Endothelial cell of umbilical vein (primary cell): ENCODE data around the gene NUP153. TPM values are rescaled to one million over a fixed set of nuclear protein-coding genes. Genes with fewer than 3 reads are reported as not detected.

ENCODE experiments used
- BruUV-seq: library from RNA; stranded (reverse); fragments of 400-500 nt; replicated peaks from 2 replicates; lab custom pipeline; 2021; lab: Mats Ljungman, UMichigan
- CTCF ChIA-PET: fragments of 300-600, 350-600 bp; sonication (Branson Sonifier 250); formaldehyde crosslinking; loops from one replicate; lab custom pipeline; 2021; ENCODE audit warnings: antibody characterized with exemption, inconsistent platforms; lab: Charles Lee
- POLR2A ChIA-PET: fragments of 300-600, 350-600 bp; sonication (Branson Sonifier 250); formaldehyde crosslinking; loops from one replicate; lab custom pipeline; 2021; ENCODE audit warnings: antibody characterized with exemption, inconsistent platforms; lab: Charles Lee
- DNase-seq: peaks from one replicate; pipeline ENCODE4 v3.0.0-alpha.2; 2011; ENCODE audit warnings: low read depth, low spot score
- FAIRE-seq: peaks from 2 replicates; lab custom pipeline; 2011; peaks lifted over from hg19 to GRCh38; lab: Jason Lieb, UNC
- H2AFZ ChIP-seq: 2 replicates; pipeline ENCODE4 v1.6.0; 2012; ENCODE audit warnings: low read depth, low read length, control low read depth, inconsistent platforms
- H3K27ac ChIP-seq: 2 replicates; pipeline ENCODE4 v1.5.1; 2011; ENCODE audit warnings: low read depth, mild to moderate bottlenecking, control low read depth, low read length, moderate library complexity; ENCODE audit not compliant: insufficient read depth
- H3K27me3 ChIP-seq, 2 experiments: 2 replicates each; pipeline versions ENCODE4 v1.6.0 to v1.6.1; 2011; ENCODE audit warnings: low read length in 2 of 2, mixed read lengths in 1 of 2; ENCODE audit not compliant: control insufficient read depth in 2 of 2, insufficient read depth in 2 of 2
- H3K36me3 ChIP-seq, 2 experiments: 2 replicates in 1 of 2; 3 replicates in 1 of 2; pipeline ENCODE4 v1.5.1; 2011; ENCODE audit warnings: low read length in 2 of 2, mild to moderate bottlenecking in 1 of 2, moderate library complexity in 1 of 2; ENCODE audit not compliant: control insufficient read depth in 2 of 2, insufficient read depth in 2 of 2; ENCODE audit errors: extremely low read depth in 1 of 2
- H3K4me1 ChIP-seq: 3 replicates; pipeline ENCODE4 v1.5.1; 2011; ENCODE audit warnings: mild to moderate bottlenecking, low read length; ENCODE audit not compliant: control insufficient read depth, insufficient read depth; ENCODE audit errors: extremely low read depth
- H3K4me2 ChIP-seq: 2 replicates; pipeline ENCODE4 v1.6.1; 2011; ENCODE audit warnings: low read length, control low read depth, mixed read lengths; ENCODE audit not compliant: insufficient read depth
- H3K4me3 ChIP-seq, 3 experiments: fragments of 200-600 bp in 1 of 3; sonication (generic), shearing (Covaris generic) in 1 of 3; replicated peaks in 1 of 3; 2 replicates each; pipeline ENCODE4 v1.5.1; 2011 to 2016; ENCODE audit warnings: control low read depth in 3 of 3, low read length in 3 of 3, mild to moderate bottlenecking in 2 of 3, inconsistent platforms in 1 of 3, low read depth in 1 of 3, moderate library complexity in 1 of 3; ENCODE audit not compliant: insufficient read depth in 1 of 3
- H3K79me2 ChIP-seq: 2 replicates; pipeline ENCODE4 v1.6.0; 2012; ENCODE audit warnings: low read length, inconsistent platforms; ENCODE audit not compliant: control insufficient read depth, insufficient read depth
- H3K9ac ChIP-seq: replicated peaks from 2 replicates; pipeline ENCODE3; 2011; ENCODE audit warnings: low read length, control low read depth; ENCODE audit not compliant: insufficient read depth; ENCODE audit errors: extremely low read depth
- H3K9me1 ChIP-seq: replicated peaks from 3 replicates; pipeline ENCODE4 v1.6.0; 2011; ENCODE audit warnings: mild to moderate bottlenecking, low read length; ENCODE audit not compliant: control insufficient read depth, insufficient read depth; ENCODE audit errors: extremely low read depth
- H3K9me3 ChIP-seq: replicated peaks from 2 replicates; pipeline ENCODE4 v1.5.1; 2012; ENCODE audit warnings: low read length, inconsistent platforms; ENCODE audit not compliant: control insufficient read depth, insufficient read depth
- H4K20me1 ChIP-seq: replicated peaks from 2 replicates; pipeline ENCODE3; 2011; ENCODE audit warnings: mild to moderate bottlenecking, low read length; ENCODE audit not compliant: control insufficient read depth, insufficient read depth; ENCODE audit errors: extremely low read depth
- CTCF ChIP-seq, 2 donors: IDR thresholded peaks; 1 replicate in 1 of 2; 2 replicates in 1 of 2; pipeline ENCODE4 v1.5.1; 2011; ENCODE audit warnings: low read length in 2 of 2, mild to moderate bottlenecking in 2 of 2, moderate library complexity in 2 of 2, control low read depth in 1 of 2, inconsistent platforms in 1 of 2, low read depth in 1 of 2; ENCODE audit not compliant: insufficient read depth in 1 of 2; ENCODE audit errors: extremely low read depth in 1 of 2
- EZH2 ChIP-seq: IDR thresholded peaks from 2 replicates; pipeline ENCODE4 v1.6.1; 2012; ENCODE audit warnings: borderline replicate concordance, low read depth, mild to moderate bottlenecking, moderate library complexity, low read length, inconsistent platforms; ENCODE audit not compliant: severe bottlenecking
- FOS ChIP-seq: IDR thresholded peaks from 2 replicates; pipeline ENCODE4 v1.6.1; 2011; ENCODE audit warnings: mild to moderate bottlenecking, low read length, moderate library complexity, borderline replicate concordance; ENCODE audit not compliant: insufficient read depth
- GATA2 ChIP-seq: IDR thresholded peaks from 2 replicates; pipeline ENCODE4 v1.7.0; 2011; ENCODE audit warnings: low read depth, mild to moderate bottlenecking, moderate library complexity, mixed read lengths, low read length; ENCODE audit not compliant: insufficient read length, insufficient read depth
- JUN ChIP-seq: IDR thresholded peaks from 2 replicates; pipeline ENCODE4 v1.6.1; 2011; ENCODE audit warnings: borderline replicate concordance, low read depth; ENCODE audit not compliant: insufficient read length, insufficient read depth
- MYC ChIP-seq: IDR thresholded peaks from one replicate; pipeline ENCODE4 v1.6.1; 2011; ENCODE audit warnings: mild to moderate bottlenecking, low read depth, low read length
- POLR2A ChIP-seq: IDR thresholded peaks from 2 replicates; pipeline ENCODE4 v1.6.1; 2012; ENCODE audit warnings: low read depth, mild to moderate bottlenecking, control low read depth, low read length
- POLR2AphosphoS5 ChIP-seq: IDR thresholded peaks from 2 replicates; pipeline ENCODE4 v1.6.1; 2012; ENCODE audit warnings: low read depth, mild to moderate bottlenecking, control low read depth, low read length, moderate library complexity; ENCODE audit not compliant: insufficient read depth
- dilution Hi-C: fragments of 300-500 bp; cut with MboI; formaldehyde crosslinking; loops from one replicate; pipeline ENCODE4 v1.15.0; 2019; ENCODE audit warnings: low sequenced_read_pairs; ENCODE audit not compliant: extremely low pct_ligation_motif_present
- intact Hi-C: fragments of 100-400 bp; cut with micrococcal nuclease; formaldehyde crosslinking; loops from one replicate; pipeline ENCODE4 v1.10.0; 2022
- polyA plus RNA-seq, 4 experiments: library from polyadenylated mRNA; depleted of rRNA in 3 of 4; stranded (reverse) in 3 of 4; unstranded in 1 of 4; fragments of >200 nt; gene quantifications; 2 replicates each; pipeline versions ENCODE4 v1.2.1 to v1.2.3, GENCODE V29; 2011 to 2012; ENCODE audit warnings: missing spikeins in 1 of 4
- total RNA-seq: library from RNA; stranded (reverse); gene quantifications from 2 replicates; pipeline ENCODE4 v1.2.3, GENCODE V29; 2021
- TF ChIP-seq, protein P1 (sequence below): IDR thresholded peaks from 2 replicates; pipeline ENCODE4 v1.6.1; 2011; ENCODE audit not compliant: insufficient read depth, insufficient read length

Gene NUP153
- total and polyA plus RNA-seq, 2 donors (not counting 3 experiments of a cell fraction or from before 2014, with no cell fraction given) = 22.0 to 51.0 TPM

- Histone ChIP-seq H3K27me3 (no peaks in the 10 kb centered on the region), H3K27ac (no peak overlapping the region), H2AFZ (no peak overlapping the region), H3K79me2 (no peaks in the 10 kb centered on the region), H4K20me1 (no peaks in the 10 kb centered on the region), H3K9me3 (no peaks in the 10 kb centered on the region), H3K4me1 (peaks cover 23% of the 10 kb centered on the region), H3K4me2 (no peak overlapping the region), H3K9ac (no peak overlapping the region), H3K36me3 (no peaks in the 10 kb centered on the region), H3K4me3 (no peak overlapping the region), H3K9me1 (no peaks in the 10 kb centered on the region)
- CTCF ChIA-PET = interaction anchor here (0.6 to 3.1 kb wide), 7 partner anchors 8 to 131 kb away, joined by 3 to 11 read pairs (median 5); partner anchors contain the start of gene NUP153
- DNase-seq = no peak
- BruUV-seq = no TSS peak
- TF ChIP-seq FOS = no peak
- no peak for TF ChIP-seq MYC
- TF ChIP-seq JUN = no peak
- no peak for TF ChIP-seq POLR2AphosphoS5
- TF ChIP-seq CTCF (IDR thresholded peaks at IDR 0.05; ENCODE audit: extremely low read depth in 1 of 2, insufficient read depth in 1 of 2, low read depth in 1 of 2, low read length in 2 of 2) = no peak
- no peak for TF ChIP-seq EZH2
- TF ChIP-seq, protein P1, sequence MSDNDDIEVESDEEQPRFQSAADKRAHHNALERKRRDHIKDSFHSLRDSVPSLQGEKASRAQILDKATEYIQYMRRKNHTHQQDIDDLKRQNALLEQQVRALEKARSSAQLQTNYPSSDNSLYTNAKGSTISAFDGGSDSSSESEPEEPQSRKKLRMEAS = no peak
- no peak for TF ChIP-seq GATA2
- no peak for TF ChIP-seq POLR2A
- FAIRE-seq = no peak
- dilution Hi-C loops (no loop called here), intact Hi-C loops (no loop called here)
- POLR2A ChIA-PET = no interaction called here
These were observed 7.5 kb upstream of the NUP153 start for GRCh38 chr6:17714177-17714576.
